ENCODE results near the gene CLDN14.

DNA sequence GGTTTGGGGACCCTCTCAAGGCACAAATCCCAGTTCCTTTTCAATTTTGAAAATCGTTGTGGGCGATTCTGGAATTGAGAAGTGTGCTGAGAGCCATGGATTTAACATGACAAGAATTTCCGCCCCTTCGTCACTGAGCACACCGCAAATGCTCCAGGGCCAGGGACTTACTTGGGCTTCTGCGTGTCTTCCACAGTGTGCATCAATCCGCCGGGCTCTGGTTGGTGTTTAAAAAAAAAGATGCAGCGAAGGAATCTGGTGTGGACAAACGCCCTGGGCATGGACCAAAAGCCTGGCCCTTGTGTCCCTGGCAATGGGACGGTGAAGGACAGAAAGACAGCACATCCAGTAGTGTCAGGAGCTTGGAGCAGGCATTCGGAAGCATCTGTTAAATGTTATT, 696 bp upstream of the CLDN14 start:
- TF ChIP-seq TAF1 (IDR thresholded peaks at IDR 0.05; ENCODE audit: low read depth, low read length) = no peak
- no peak for TF ChIP-seq POLR2AphosphoS5 (IDR thresholded peaks at IDR 0.05; ENCODE audit: low read depth, low read length)
- no peak for TF ChIP-seq SPI1 (IDR thresholded peaks at IDR 0.05; ENCODE audit: low read depth, low read length)
